Left kidney (tissue), 2 donors: ENCODE measurements around the gene MYLK4. TPM values are rescaled to one million over a fixed set of nuclear protein-coding genes. Genes with fewer than 3 reads are reported as not detected.

Experiments
- DNase-seq: peaks from one replicate; pipeline ENCODE4 v3.0.0-alpha.2; 2013
- polyA plus RNA-seq: library from polyadenylated mRNA; unstranded; fragments of 120-200 nt; gene quantifications from one replicate; pipeline ENCODE4 v1.2.1, GENCODE V29; 2013; ENCODE audit not compliant: insufficient read length

Gene MYLK4
- polyA plus RNA-seq, 1 donor: 1.8 TPM

- no peak for DNase-seq
Observed at GRCh38 chr6:2734488-2735166, 16.1 kb downstream of the MYLK4 start.

- no peak for DNase-seq
Observed at GRCh38 chr6:2733736-2734480, 16.8 kb downstream of the MYLK4 start.

- no peak for DNase-seq
Observed at GRCh38 chr6:2733324-2733723, 17.4 kb downstream of the MYLK4 start.

DNA sequence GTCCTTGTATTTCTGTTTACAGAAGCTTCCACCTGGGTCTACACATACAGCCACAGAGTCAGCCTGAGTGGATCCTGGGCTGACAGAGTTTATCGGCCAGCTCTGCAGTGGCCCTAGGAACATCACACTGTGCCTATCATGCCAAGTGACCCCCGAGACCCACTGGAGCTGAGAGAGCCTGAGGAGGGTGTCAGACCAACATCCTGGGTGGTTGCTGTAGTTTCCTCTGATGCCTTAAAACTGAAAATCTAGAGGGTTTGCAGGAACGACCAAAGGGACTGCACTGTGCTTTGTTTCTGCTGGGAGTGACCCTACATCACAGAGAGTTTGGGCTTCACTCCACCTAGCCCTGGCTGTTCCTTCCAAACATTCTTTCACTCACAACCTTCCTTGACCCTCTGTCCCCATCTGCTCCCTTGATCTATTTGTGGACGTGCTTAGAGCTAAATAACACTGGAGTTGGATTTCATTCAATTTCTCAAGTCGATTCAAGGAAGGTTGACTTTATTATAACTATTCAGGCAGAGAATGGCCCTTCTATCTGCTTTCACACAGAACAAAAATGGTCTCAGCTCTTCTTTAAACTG is 18.1 kb downstream of the MYLK4 start:
- DNase-seq: no peak

DNA sequence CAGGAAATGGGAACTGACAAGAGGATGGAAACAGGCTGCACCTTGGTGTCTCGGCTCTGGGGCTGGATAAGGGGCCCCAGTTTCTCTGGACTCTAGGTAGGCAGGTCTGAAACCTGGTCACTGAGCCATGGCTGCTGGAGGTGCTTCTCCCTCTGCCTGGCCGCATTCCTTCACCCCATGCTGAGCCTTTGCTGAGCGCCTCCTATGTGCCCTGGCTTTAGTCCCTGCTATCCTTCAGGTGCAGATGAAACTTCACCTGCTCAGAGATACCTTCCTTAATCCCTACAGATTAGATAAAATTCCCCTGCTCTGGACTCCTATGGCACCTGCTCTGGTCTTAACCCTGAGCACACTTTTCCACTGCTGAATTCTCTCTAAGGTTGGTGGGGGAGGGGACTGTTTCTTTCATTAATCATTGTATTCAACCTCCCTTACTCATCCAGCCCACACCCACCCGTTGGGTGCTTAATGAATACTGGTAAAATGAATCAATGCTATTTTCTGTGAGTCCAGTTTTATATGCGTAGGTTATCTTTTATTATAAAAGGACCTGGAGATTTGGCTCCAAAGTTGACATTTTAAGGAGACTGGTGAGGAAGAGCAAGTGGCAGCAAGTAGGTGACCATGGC is 19.3 kb downstream of the MYLK4 start:
- no peak for DNase-seq

GRCh38 chr6:2730353-2731107 is 20.2 kb downstream of the MYLK4 start:
- no peak for DNase-seq

DNA sequence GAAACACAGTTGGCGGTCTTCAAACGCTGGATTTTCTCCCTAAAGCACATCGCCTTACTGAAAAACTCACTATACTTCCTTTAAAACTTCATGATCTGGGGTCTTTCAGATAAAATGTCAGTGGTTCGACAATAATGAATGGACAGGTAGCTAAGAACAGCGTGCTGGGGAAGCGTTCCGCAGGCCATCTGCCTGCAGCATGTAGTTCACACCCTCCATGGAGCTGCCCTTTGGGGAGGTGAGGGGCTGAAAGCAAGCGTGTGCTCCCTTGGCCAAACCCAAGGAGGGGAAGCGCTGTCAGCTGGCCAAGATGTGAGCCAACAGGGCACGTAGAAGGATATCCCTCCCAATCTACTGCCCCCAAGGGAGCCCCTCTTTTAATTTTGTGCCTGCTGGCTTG is 20.8 kb downstream of the MYLK4 start:
- DNase-seq: no peak

DNA sequence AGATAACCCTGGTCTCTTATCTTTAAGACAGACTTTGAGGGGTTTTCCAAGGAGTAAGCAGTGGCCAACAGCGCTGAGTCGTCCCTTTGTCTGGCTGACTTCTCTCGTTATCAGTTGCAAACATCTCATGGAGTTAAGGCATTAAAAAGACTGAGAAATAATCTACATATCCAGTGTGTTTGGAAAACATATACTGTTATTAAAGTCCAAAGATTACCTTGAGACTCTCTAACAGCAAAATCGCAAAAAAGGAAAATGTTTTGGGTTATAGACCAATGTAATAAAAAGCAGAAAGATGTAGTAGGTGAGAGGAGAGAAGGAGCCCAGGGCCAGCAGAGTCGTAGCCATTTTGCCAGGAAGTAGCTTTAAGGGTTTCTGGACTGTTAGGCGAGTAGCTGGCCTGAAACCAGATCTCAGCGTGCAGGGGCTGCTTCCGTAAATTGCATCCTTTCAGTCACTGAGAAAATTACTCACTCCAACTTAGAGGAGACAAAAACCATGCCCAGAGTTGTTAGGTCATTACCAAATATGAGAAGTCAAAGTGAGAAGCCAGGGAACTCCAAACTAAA is 24.6 kb downstream of the MYLK4 start:
- DNase-seq: no peak

- no peak for DNase-seq
Observed at GRCh38 chr6:2725364-2725988, 25.2 kb downstream of the MYLK4 start.

DNA sequence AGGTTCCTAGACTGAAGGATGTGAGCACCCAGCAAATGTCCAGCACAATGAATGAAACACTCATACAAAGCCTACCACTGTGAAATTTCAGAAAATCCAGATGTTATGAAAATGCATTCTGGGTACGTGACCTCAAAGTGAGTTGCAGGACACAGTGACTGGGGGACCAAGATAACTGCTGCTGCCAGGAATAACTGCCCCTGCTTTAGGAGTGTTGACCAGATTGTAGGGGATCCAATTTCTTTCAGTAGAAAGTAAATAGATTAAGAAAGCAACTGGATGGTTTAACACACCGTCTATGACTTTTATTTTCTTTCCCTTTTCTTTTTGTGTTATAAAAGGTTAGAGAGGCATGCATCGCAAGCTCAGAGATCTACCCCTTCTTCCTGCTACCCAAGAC is 29.5 kb downstream of the MYLK4 start:
- no peak for DNase-seq

GRCh38 chr6:2719093-2719455 is 31.6 kb downstream of the MYLK4 start:
- no peak for DNase-seq

- DNase-seq: no peak
Observed at GRCh38 chr6:2718334-2719092, 32.2 kb downstream of the MYLK4 start.

GRCh38 chr6:2716936-2717700 is 33.6 kb downstream of the MYLK4 start:
- no peak for DNase-seq

DNA sequence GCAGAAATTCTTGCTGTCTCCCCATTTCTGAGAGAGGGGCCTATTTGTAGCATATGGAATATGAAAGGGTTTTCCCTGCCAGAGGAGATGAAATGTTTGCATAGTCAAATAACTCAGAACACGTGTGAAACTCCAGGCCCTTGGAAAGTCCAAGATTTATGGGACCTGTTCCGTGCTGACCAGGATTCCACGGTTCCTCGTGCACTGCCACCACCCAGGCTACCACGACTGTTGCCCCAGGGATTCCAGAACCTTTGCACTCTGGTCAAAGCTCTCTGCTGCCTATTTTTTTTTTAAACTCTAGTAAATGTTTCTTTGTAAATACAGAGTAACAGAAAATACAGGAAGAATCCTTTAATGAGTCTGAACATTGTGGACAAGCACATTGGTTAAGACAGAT is 35.0 kb downstream of the MYLK4 start:
- no peak for DNase-seq

GRCh38 chr6:2714111-2714895 is 36.4 kb downstream of the MYLK4 start:
- no peak for DNase-seq

GRCh38 chr6:2713473-2714110 is 37.1 kb downstream of the MYLK4 start:
- DNase-seq: no peak

- no peak for DNase-seq
Observed at GRCh38 chr6:2712102-2712501, 38.6 kb downstream of the MYLK4 start.

- DNase-seq: no peak
Observed at GRCh38 chr6:2710412-2710811, 40.3 kb downstream of the MYLK4 start.

DNA sequence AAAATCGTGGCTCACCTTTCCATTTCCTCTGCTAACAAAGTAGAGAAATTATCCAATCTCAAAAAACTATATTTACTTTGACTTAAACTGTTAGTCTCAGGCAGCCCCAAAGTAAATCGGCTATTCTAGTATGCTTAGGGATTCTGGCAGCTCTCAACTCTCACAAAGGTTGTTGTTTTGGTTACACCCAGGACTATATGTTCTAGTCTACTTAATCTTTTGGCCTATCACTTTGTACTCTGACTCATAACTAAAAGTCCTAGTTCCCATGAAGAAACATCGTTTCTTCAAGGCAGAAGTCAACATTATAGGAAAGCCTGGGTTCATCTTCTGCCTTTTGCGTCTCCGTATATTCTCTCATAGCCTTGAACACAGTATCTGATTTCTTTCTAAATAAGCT is 42.3 kb downstream of the MYLK4 start:
- DNase-seq: no peak
